ENCODE measurements around the gene ATP2C2.
A peak's percentile ranks its signal among the peaks of the same experiment; 100 is the strongest.

ATP2C2 gene

GRCh38 chr16:84361546-84361945, 6.8 kb upstream of the ATP2C2 start:
- H3K9me3 ChIP-seq, result no peaks in the 10 kb centered on the region
- no peaks in the 10 kb centered on the region for H3K36me3 ChIP-seq
- no peak overlapping the region for H3K9ac ChIP-seq
- H3K4me2 ChIP-seq, result no peak overlapping the region
- H3K4me1 ChIP-seq, result peaks cover 31% of the 10 kb centered on the region
- no peaks in the 10 kb centered on the region for H4K20me1 ChIP-seq
- H3K4me3 ChIP-seq, result no peak overlapping the region
- no peak for TF ChIP-seq Cebpa-rat (IDR thresholded peaks at IDR 0.05)
- H3K27ac ChIP-seq, result no peak overlapping the region
- no peaks in the 10 kb centered on the region; the same call in 1 of the 2 replicates for H3K27me3 ChIP-seq

- Histone ChIP-seq H3K36me3 (no peaks in the 10 kb centered on the region), H3K4me3 (no peak overlapping the region), H3K4me2 (peak overlapping the region; percentile 64), H3K27ac (no peak overlapping the region), H3K9ac (no peak overlapping the region), H3K9me3 (no peaks in the 10 kb centered on the region), H3K27me3 (peaks cover 9% of the 10 kb centered on the region), H4K20me1 (no peaks in the 10 kb centered on the region), H3K4me1 (peaks cover 31% of the 10 kb centered on the region)
- no peak for TF ChIP-seq Cebpa-rat (IDR thresholded peaks at IDR 0.05)
These were observed 5.8 kb upstream of the ATP2C2 start for GRCh38 chr16:84362471-84362941.

GRCh38 chr16:84366208-84366607, 2.1 kb upstream of the ATP2C2 start:
- Histone ChIP-seq H3K4me3 (no peak overlapping the region), H3K27me3 (peaks cover 35% of the 10 kb centered on the region), H3K4me1 (peaks cover 19% of the 10 kb centered on the region), H3K9me3 (no peaks in the 10 kb centered on the region), H3K9ac (no peak overlapping the region), H3K36me3 (no peaks in the 10 kb centered on the region), H3K27ac (no peak overlapping the region), H4K20me1 (no peaks in the 10 kb centered on the region), H3K4me2 (no peak overlapping the region)
- TF ChIP-seq Cebpa-rat (IDR thresholded peaks at IDR 0.05), result no peak

GRCh38 chr16:84367297-84367680, 1.0 kb upstream of the ATP2C2 start:
- no peak overlapping the region for H3K4me2 ChIP-seq
- H3K4me3 ChIP-seq, result no peak overlapping the region
- peaks cover 35% of the 10 kb centered on the region for H3K27me3 ChIP-seq
- H4K20me1 ChIP-seq, result no peaks in the 10 kb centered on the region
- no peaks in the 10 kb centered on the region for H3K36me3 ChIP-seq
- no peak for TF ChIP-seq Cebpa-rat (IDR thresholded peaks at IDR 0.05)
- no peaks in the 10 kb centered on the region for H3K9me3 ChIP-seq
- H3K4me1 ChIP-seq, result peaks cover 13% of the 10 kb centered on the region
- no peak overlapping the region for H3K27ac ChIP-seq
- H3K9ac ChIP-seq, result no peak overlapping the region

- no peak overlapping the region for H3K9ac ChIP-seq
- H4K20me1 ChIP-seq, result no peaks in the 10 kb centered on the region
- H3K36me3 ChIP-seq, result no peaks in the 10 kb centered on the region
- H3K4me3 ChIP-seq, result no peak overlapping the region
- peaks cover 7% of the 10 kb centered on the region; the same call in 1 of the 2 replicates for H3K4me1 ChIP-seq
- peaks cover 35% of the 10 kb centered on the region for H3K27me3 ChIP-seq
- no peaks in the 10 kb centered on the region for H3K9me3 ChIP-seq
- no peak for TF ChIP-seq Cebpa-rat (IDR thresholded peaks at IDR 0.05)
- no peak overlapping the region for H3K27ac ChIP-seq
- no peak overlapping the region for H3K4me2 ChIP-seq
These were observed 509 bp upstream of the ATP2C2 start for GRCh38 chr16:84367750-84368307.

- Histone ChIP-seq H3K4me3 (no peak overlapping the region), H3K4me1 (peaks cover 6% of the 10 kb centered on the region; the same call in 1 of the 2 replicates), H3K4me2 (no peak overlapping the region), H3K36me3 (no peaks in the 10 kb centered on the region), H4K20me1 (no peaks in the 10 kb centered on the region), H3K9ac (no peak overlapping the region), H3K27ac (no peak overlapping the region), H3K9me3 (no peaks in the 10 kb centered on the region), H3K27me3 (peaks cover 35% of the 10 kb centered on the region)
- no peak for TF ChIP-seq Cebpa-rat (IDR thresholded peaks at IDR 0.05)
These were observed 767 bp downstream of the ATP2C2 start for GRCh38 chr16:84369105-84369504.

- Histone ChIP-seq H4K20me1 (no peaks in the 10 kb centered on the region), H3K4me2 (peak overlapping the region; percentile 14), H3K9me3 (no peaks in the 10 kb centered on the region), H3K4me3 (no peak overlapping the region), H3K27ac (no peak overlapping the region), H3K9ac (no peak overlapping the region), H3K27me3 (peaks cover 35% of the 10 kb centered on the region), H3K36me3 (no peaks in the 10 kb centered on the region), H3K4me1 (peaks cover 6% of the 10 kb centered on the region; the same call in 1 of the 2 replicates)
- TF ChIP-seq Cebpa-rat (IDR thresholded peaks at IDR 0.05), result no peak
These were observed 1.7 kb downstream of the ATP2C2 start for GRCh38 chr16:84369938-84370627.

- H3K4me2 ChIP-seq, result no peak overlapping the region
- H3K9ac ChIP-seq, result no peak overlapping the region
- H3K4me1 ChIP-seq, result peaks cover 14% of the 10 kb centered on the region
- H4K20me1 ChIP-seq, result no peaks in the 10 kb centered on the region
- H3K4me3 ChIP-seq, result no peak overlapping the region
- no peak for TF ChIP-seq Cebpa-rat (IDR thresholded peaks at IDR 0.05)
- H3K9me3 ChIP-seq, result no peaks in the 10 kb centered on the region
- peaks cover 35% of the 10 kb centered on the region for H3K27me3 ChIP-seq
- no peaks in the 10 kb centered on the region for H3K36me3 ChIP-seq
- no peak overlapping the region for H3K27ac ChIP-seq
These were observed 2.6 kb downstream of the ATP2C2 start for GRCh38 chr16:84370723-84371552.

- TF ChIP-seq Cebpa-rat (IDR thresholded peaks at IDR 0.05), result no peak
- Histone ChIP-seq H3K4me1 (peaks cover 18% of the 10 kb centered on the region), H4K20me1 (no peaks in the 10 kb centered on the region), H3K9ac (no peak overlapping the region), H3K9me3 (no peaks in the 10 kb centered on the region), H3K27me3 (peaks cover 35% of the 10 kb centered on the region), H3K36me3 (no peaks in the 10 kb centered on the region), H3K27ac (no peak overlapping the region), H3K4me3 (no peak overlapping the region), H3K4me2 (no peak overlapping the region)
These were observed 3.2 kb downstream of the ATP2C2 start for GRCh38 chr16:84371553-84371865.

Measured in BLaER1 (cell line).